HepG2 (cell line): ENCODE measurements around the gene CLPTM1. TPM values are rescaled to one million over a fixed set of nuclear protein-coding genes. Genes with fewer than 3 reads are reported as not detected.

ENCODE experiments used
- BRD4 ChIP-seq: sonication (generic); formaldehyde crosslinking; IDR thresholded peaks from 2 replicates; pipeline ENCODE4 v1.4.0; 2020; ENCODE audit warnings: missing genetic modification reagents
- CHCHD3 ChIP-seq: sonication (generic); formaldehyde crosslinking; IDR thresholded peaks from 2 replicates; pipeline ENCODE4 v1.8.0; 2022; ENCODE audit warnings: mild to moderate bottlenecking, missing genetic modification reagents, moderate library complexity
- FUBP1 ChIP-seq: sonication (generic); formaldehyde crosslinking; IDR thresholded peaks from 2 replicates; pipeline ENCODE4 v1.5.1; 2020; ENCODE audit warnings: missing genetic modification reagents, mild to moderate bottlenecking, borderline replicate concordance
- GATA4 ChIP-seq: sonication (generic); IDR thresholded peaks from 2 replicates; pipeline ENCODE4 v1.6.1; 2016; ENCODE audit warnings: antibody characterized with exemption, low read depth, borderline replicate concordance
- HDAC6 ChIP-seq: fragments of 200-600 bp; sonication (generic); IDR thresholded peaks from 2 replicates; pipeline ENCODE4 v1.7.0; 2017; ENCODE audit warnings: mild to moderate bottlenecking, antibody characterized with exemption, low read length, low read depth
- HNF4A ChIP-seq: sonication (generic); formaldehyde crosslinking; IDR thresholded peaks from 2 replicates; pipeline ENCODE4 v1.4.0; 2020; ENCODE audit warnings: missing genetic modification reagents
- HNRNPH1 ChIP-seq: fragments of 200-400 bp; formaldehyde crosslinking; optimal IDR thresholded peaks from 2 replicates; pipeline ENCODE3; 2017; ENCODE audit warnings: mild to moderate bottlenecking, low read depth, low read length
- MATR3 ChIP-seq: sonication (generic); formaldehyde crosslinking; IDR thresholded peaks from 2 replicates; pipeline ENCODE4 v1.4.0; 2020; ENCODE audit warnings: missing genetic modification reagents
- MXD4 ChIP-seq: IDR thresholded peaks from 2 replicates; pipeline ENCODE4 v1.6.1; 2016; ENCODE audit warnings: mild to moderate bottlenecking, missing biosample characterization, missing genetic modification reagents
- PREB ChIP-seq: sonication (generic); formaldehyde crosslinking; IDR thresholded peaks from 2 replicates; pipeline ENCODE4 v1.4.0; 2020; ENCODE audit warnings: missing genetic modification reagents
- SOX13 ChIP-seq, 3 experiments: fragments of 450-650 bp in 1 of 3; sonication (generic) in 1 of 3; formaldehyde crosslinking in 1 of 3; IDR thresholded peaks in 2 of 3; conservative IDR thresholded peaks in 1 of 3; 2 replicates each; pipeline versions ENCODE4 v1.5.0 to v1.6.1; 2016 to 2020; ENCODE audit warnings: antibody characterized with exemption in 1 of 3, mild to moderate bottlenecking in 1 of 3, missing compliant biosample characterization in 1 of 3, missing genetic modification reagents in 1 of 3, moderate library complexity in 1 of 3
- SOX6 ChIP-seq, 2 experiments: fragments of 450-650 bp in 1 of 2; sonication (generic) in 1 of 2; formaldehyde crosslinking in 1 of 2; IDR thresholded peaks; 2 replicates each; pipeline versions ENCODE4 v1.4.0 to v1.6.1; 2017 to 2020; ENCODE audit warnings: antibody characterized with exemption in 1 of 2, mild to moderate bottlenecking in 1 of 2, missing genetic modification reagents in 1 of 2
- XRCC5 ChIP-seq: fragments of 200-400 bp; formaldehyde crosslinking; optimal IDR thresholded peaks from 2 replicates; pipeline ENCODE3; 2017; ENCODE audit warnings: mild to moderate bottlenecking, low read length
- ZNF12 ChIP-seq: sonication (generic); formaldehyde crosslinking; IDR thresholded peaks from 2 replicates; pipeline ENCODE4 v1.5.0; 2020; ENCODE audit warnings: missing genetic modification reagents
- ZNF354B ChIP-seq: sonication (generic); formaldehyde crosslinking; IDR thresholded peaks from 2 replicates; pipeline ENCODE4 v1.8.0; 2022; ENCODE audit warnings: mild to moderate bottlenecking, missing genetic modification reagents
- ZNF557 ChIP-seq: sonication (generic); formaldehyde crosslinking; IDR thresholded peaks from 2 replicates; pipeline ENCODE4 v1.4.0; 2020; ENCODE audit warnings: missing genetic modification reagents
- ZNF768 ChIP-seq: sonication (generic); formaldehyde crosslinking; IDR thresholded peaks from 2 replicates; pipeline ENCODE4 v1.4.0; 2020; ENCODE audit warnings: missing genetic modification reagents
- polyA plus RNA-seq, 8 experiments: library from polyadenylated mRNA; depleted of rRNA in 3 of 8; stranded (reverse) in 7 of 8; unstranded in 1 of 8; fragments of >200 nt; fragmentation: Illumina TruSeq in 4 of 8; extraction: Trizol in 4 of 8; gene quantifications; 2 replicates each; pipeline versions ENCODE4 v1.2.1 to v1.2.3, GENCODE V29; 2011 to 2016; ENCODE audit warnings: low read depth in 4 of 8, missing spikeins in 1 of 8, mixed read lengths in 1 of 8; ENCODE audit not compliant: insufficient read depth in 1 of 8
- total RNA-seq, 5 experiments: library from RNA; depleted of rRNA; stranded (reverse); fragments of >200 nt; fragmentation: Illumina TruSeq; extraction: Trizol; gene quantifications; 2 replicates each; pipeline ENCODE4 v1.2.3, GENCODE V29; 2016; ENCODE audit warnings: low read depth in 1 of 5
- TF ChIP-seq, protein P1 (sequence below): IDR thresholded peaks from 2 replicates; pipeline ENCODE4 v1.6.1; 2016; ENCODE audit warnings: low read depth, missing genetic modification reagents, missing compliant biosample characterization
- TF ChIP-seq, protein P2 (sequence below): sonication (generic); formaldehyde crosslinking; IDR thresholded peaks from 2 replicates; pipeline ENCODE4 v1.5.1; 2020; ENCODE audit warnings: mild to moderate bottlenecking, missing genetic modification reagents, moderate library complexity

The CLPTM1 gene
- total and polyA plus RNA-seq, 2 of the 13 experiments (the other 11 are each of a cell fraction or from before 2014, with no cell fraction given) = 34.9 to 42.8 TPM

- TF ChIP-seq FUBP1 (CRISPR knock-in tag) (no peak), ZNF557 (CRISPR knock-in tag) (no peak), ZNF768 (CRISPR knock-in tag) (0 out of 2 replicates have a peak, but pooled peaks have one; percentile 16), ZNF12 (peak; percentile 28; the same call in 1 of the 2 replicates), XRCC5 (no peak), HNF4A (CRISPR knock-in tag) (peak; percentile 39; the same call in 1 of the 2 replicates), MATR3 (no peak), MXD4 (no peak), CHCHD3 (CRISPR knock-in tag) (no peak), GATA4 (peak; percentile 35; the same call in 1 of the 2 replicates), SOX13 (IDR thresholded peaks at IDR 0.05) (no peak), SOX13 (CRISPR knock-in tag; conservative IDR thresholded peaks at IDR 0.05 in 1 of 2, IDR thresholded peaks at IDR 0.05 in 1 of 2) (peak in 1 of 2 experiments; percentile 16; a peak in 1 of 4 replicates), HNRNPH1 (no peak), ZNF354B (CRISPR knock-in tag) (no peak), PREB (no peak), SOX6 (IDR thresholded peaks at IDR 0.05) (no peak), SOX6 (CRISPR knock-in tag; IDR thresholded peaks at IDR 0.05) (peak; percentile 35; the same call in 1 of the 2 replicates), BRD4 (no peak), HDAC6 (no peak)
- TF ChIP-seq, protein P1, sequence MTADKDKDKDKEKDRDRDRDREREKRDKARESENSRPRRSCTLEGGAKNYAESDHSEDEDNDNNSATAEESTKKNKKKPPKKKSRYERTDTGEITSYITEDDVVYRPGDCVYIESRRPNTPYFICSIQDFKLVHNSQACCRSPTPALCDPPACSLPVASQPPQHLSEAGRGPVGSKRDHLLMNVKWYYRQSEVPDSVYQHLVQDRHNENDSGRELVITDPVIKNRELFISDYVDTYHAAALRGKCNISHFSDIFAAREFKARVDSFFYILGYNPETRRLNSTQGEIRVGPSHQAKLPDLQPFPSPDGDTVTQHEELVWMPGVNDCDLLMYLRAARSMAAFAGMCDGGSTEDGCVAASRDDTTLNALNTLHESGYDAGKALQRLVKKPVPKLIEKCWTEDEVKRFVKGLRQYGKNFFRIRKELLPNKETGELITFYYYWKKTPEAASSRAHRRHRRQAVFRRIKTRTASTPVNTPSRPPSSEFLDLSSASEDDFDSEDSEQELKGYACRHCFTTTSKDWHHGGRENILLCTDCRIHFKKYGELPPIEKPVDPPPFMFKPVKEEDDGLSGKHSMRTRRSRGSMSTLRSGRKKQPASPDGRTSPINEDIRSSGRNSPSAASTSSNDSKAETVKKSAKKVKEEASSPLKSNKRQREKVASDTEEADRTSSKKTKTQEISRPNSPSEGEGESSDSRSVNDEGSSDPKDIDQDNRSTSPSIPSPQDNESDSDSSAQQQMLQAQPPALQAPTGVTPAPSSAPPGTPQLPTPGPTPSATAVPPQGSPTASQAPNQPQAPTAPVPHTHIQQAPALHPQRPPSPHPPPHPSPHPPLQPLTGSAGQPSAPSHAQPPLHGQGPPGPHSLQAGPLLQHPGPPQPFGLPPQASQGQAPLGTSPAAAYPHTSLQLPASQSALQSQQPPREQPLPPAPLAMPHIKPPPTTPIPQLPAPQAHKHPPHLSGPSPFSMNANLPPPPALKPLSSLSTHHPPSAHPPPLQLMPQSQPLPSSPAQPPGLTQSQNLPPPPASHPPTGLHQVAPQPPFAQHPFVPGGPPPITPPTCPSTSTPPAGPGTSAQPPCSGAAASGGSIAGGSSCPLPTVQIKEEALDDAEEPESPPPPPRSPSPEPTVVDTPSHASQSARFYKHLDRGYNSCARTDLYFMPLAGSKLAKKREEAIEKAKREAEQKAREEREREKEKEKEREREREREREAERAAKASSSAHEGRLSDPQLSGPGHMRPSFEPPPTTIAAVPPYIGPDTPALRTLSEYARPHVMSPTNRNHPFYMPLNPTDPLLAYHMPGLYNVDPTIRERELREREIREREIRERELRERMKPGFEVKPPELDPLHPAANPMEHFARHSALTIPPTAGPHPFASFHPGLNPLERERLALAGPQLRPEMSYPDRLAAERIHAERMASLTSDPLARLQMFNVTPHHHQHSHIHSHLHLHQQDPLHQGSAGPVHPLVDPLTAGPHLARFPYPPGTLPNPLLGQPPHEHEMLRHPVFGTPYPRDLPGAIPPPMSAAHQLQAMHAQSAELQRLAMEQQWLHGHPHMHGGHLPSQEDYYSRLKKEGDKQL = 0 out of 2 replicates have a peak, but pooled peaks have one; percentile 6
- TF ChIP-seq, protein P2, sequence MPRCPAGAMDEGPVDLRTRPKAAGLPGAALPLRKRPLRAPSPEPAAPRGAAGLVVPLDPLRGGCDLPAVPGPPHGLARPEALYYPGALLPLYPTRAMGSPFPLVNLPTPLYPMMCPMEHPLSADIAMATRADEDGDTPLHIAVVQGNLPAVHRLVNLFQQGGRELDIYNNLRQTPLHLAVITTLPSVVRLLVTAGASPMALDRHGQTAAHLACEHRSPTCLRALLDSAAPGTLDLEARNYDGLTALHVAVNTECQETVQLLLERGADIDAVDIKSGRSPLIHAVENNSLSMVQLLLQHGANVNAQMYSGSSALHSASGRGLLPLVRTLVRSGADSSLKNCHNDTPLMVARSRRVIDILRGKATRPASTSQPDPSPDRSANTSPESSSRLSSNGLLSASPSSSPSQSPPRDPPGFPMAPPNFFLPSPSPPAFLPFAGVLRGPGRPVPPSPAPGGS (CRISPR knock-in tag) = no peak
Observed at GRCh38 chr19:44905437-44906160, 49.6 kb upstream of the CLPTM1 start, which contains the start of gene APOE (continued).
